Mesenchymal stem cell (in vitro differentiated cells and primary cell): ENCODE results near the gene CKB. TPM values are rescaled to one million over a fixed set of nuclear protein-coding genes. Genes with fewer than 3 reads are reported as not detected.

Experiments
- DNase-seq: peaks from one replicate; pipeline ENCODE4 v3.0.0-alpha.2; 2013
- H2AFZ ChIP-seq: one replicate; pipeline ENCODE4 v1.6.1; 2013; ENCODE audit warnings: low read depth, mild to moderate bottlenecking, control low read depth, inconsistent platforms, low read length, moderate library complexity
- H2AK5ac ChIP-seq: 2 replicates; pipeline ENCODE4 v1.6.1; 2013; ENCODE audit warnings: low read length, moderate library complexity, mild to moderate bottlenecking, inconsistent platforms; ENCODE audit not compliant: severe bottlenecking
- H2BK120ac ChIP-seq: one replicate; pipeline ENCODE4 v1.6.1; 2013; ENCODE audit warnings: low read depth, mild to moderate bottlenecking, inconsistent platforms, low read length, moderate library complexity
- H2BK12ac ChIP-seq, 2 experiments: one replicate each; pipeline ENCODE4 v1.6.1; 2013; ENCODE audit warnings: inconsistent platforms in 2 of 2, low read length in 2 of 2, mild to moderate bottlenecking in 2 of 2, moderate library complexity in 2 of 2, control low read depth in 1 of 2
- H2BK15ac ChIP-seq: one replicate; pipeline ENCODE4 v1.6.1; 2013; ENCODE audit warnings: mild to moderate bottlenecking, low read depth, inconsistent platforms; ENCODE audit not compliant: poor library complexity, severe bottlenecking
- H2BK5ac ChIP-seq: 2 replicates; pipeline ENCODE4 v1.6.1; 2013; ENCODE audit warnings: low read depth, mild to moderate bottlenecking, low read length, control low read depth, inconsistent platforms; ENCODE audit not compliant: poor library complexity, severe bottlenecking
- H3K14ac ChIP-seq, 2 experiments: one replicate each; pipeline ENCODE4 v1.6.1; 2013; ENCODE audit warnings: inconsistent platforms in 2 of 2, low read length in 2 of 2, control low read depth in 1 of 2, mild to moderate bottlenecking in 1 of 2, moderate library complexity in 1 of 2
- H3K18ac ChIP-seq, 2 experiments: one replicate each; pipeline ENCODE4 v1.6.1; 2013; ENCODE audit warnings: inconsistent platforms in 2 of 2, low read length in 2 of 2, control low read depth in 1 of 2, low read depth in 1 of 2, mild to moderate bottlenecking in 1 of 2
- H3K23ac ChIP-seq, 2 experiments: one replicate each; pipeline ENCODE4 v1.6.1; 2013; ENCODE audit warnings: inconsistent platforms in 2 of 2, low read length in 2 of 2, mild to moderate bottlenecking in 2 of 2, moderate library complexity in 2 of 2, control low read depth in 1 of 2
- H3K27ac ChIP-seq: 2 replicates; pipeline ENCODE4 v1.5.1; 2013; ENCODE audit warnings: mild to moderate bottlenecking, moderate library complexity, low read length, control low read depth, inconsistent platforms; ENCODE audit not compliant: poor library complexity, severe bottlenecking
- H3K27me3 ChIP-seq, 2 experiments: 2 replicates each; pipeline versions ENCODE4 v1.6.1 to v1.7.0; 2013; ENCODE audit warnings: low read length in 2 of 2, mild to moderate bottlenecking in 2 of 2, moderate library complexity in 2 of 2, control low read depth in 1 of 2, inconsistent platforms in 1 of 2; ENCODE audit not compliant: control insufficient read depth in 1 of 2, insufficient read depth in 1 of 2
- H3K36me3 ChIP-seq, 2 experiments: 2 replicates each; pipeline versions ENCODE4 v1.6.1 to v1.7.0; 2013; ENCODE audit warnings: low read length in 2 of 2, control low read depth in 1 of 2, inconsistent platforms in 1 of 2, low read depth in 1 of 2, mild to moderate bottlenecking in 1 of 2; ENCODE audit not compliant: insufficient read depth in 2 of 2, control insufficient read depth in 1 of 2
- H3K4ac ChIP-seq, 2 experiments: one replicate each; pipeline ENCODE4 v1.6.1; 2013; ENCODE audit warnings: inconsistent platforms in 2 of 2, low read length in 2 of 2, mild to moderate bottlenecking in 2 of 2, moderate library complexity in 2 of 2, control low read depth in 1 of 2, low read depth in 1 of 2
- H3K4me1 ChIP-seq: 2 replicates; pipeline ENCODE4 v1.6.1; 2013; ENCODE audit warnings: low read depth, low read length, control low read depth; ENCODE audit not compliant: control insufficient read depth, insufficient read depth
- H3K4me2 ChIP-seq: 2 replicates; pipeline ENCODE4 v1.6.1; 2013; ENCODE audit warnings: low read length, mild to moderate bottlenecking, inconsistent platforms; ENCODE audit not compliant: poor library complexity, severe bottlenecking
- H3K4me3 ChIP-seq, 2 experiments: 2 replicates each; pipeline versions ENCODE4 v1.5.1 to v1.7.0; 2013; ENCODE audit warnings: low read length in 2 of 2, mild to moderate bottlenecking in 2 of 2, control low read depth in 1 of 2, low read depth in 1 of 2; ENCODE audit not compliant: insufficient read depth in 1 of 2
- H3K79me1 ChIP-seq: replicated peaks from 2 replicates; pipeline ENCODE4 v1.6.1; 2013; ENCODE audit warnings: mild to moderate bottlenecking, control low read depth, low read length, inconsistent platforms; ENCODE audit not compliant: poor library complexity, severe bottlenecking
- H3K9ac ChIP-seq: 2 replicates; pipeline ENCODE4 v1.7.0; 2013; ENCODE audit warnings: mild to moderate bottlenecking, low read length, moderate library complexity
- H3K9me3 ChIP-seq: 2 replicates; pipeline ENCODE4 v1.7.0; 2013; ENCODE audit warnings: mild to moderate bottlenecking, low read length; ENCODE audit not compliant: control insufficient read depth
- H4K8ac ChIP-seq: one replicate; pipeline ENCODE4 v1.6.1; 2013; ENCODE audit warnings: inconsistent platforms, mild to moderate bottlenecking, low read length, moderate library complexity
- H4K91ac ChIP-seq: one replicate; pipeline ENCODE4 v1.6.1; 2013; ENCODE audit warnings: mild to moderate bottlenecking, low read length, inconsistent platforms
- WGBS: methylation state at CpG from one replicate; pipeline ENCODE4 v1.1.7; 2013; ENCODE audit warnings: mixed read lengths; 5-methylcytosine and 5-hydroxymethylcytosine counted together
- polyA plus RNA-seq, 2 experiments: library from polyadenylated mRNA; stranded (reverse); fragments of 200-250 nt; gene quantifications; one replicate each; pipeline ENCODE4 v1.2.3, GENCODE V29; 2013

CKB gene
- 46.1 TPM for polyA plus RNA-seq (2013, experiment 1 of 2)
- polyA plus RNA-seq (2013, experiment 2 of 2), result 46.9 TPM

DNA sequence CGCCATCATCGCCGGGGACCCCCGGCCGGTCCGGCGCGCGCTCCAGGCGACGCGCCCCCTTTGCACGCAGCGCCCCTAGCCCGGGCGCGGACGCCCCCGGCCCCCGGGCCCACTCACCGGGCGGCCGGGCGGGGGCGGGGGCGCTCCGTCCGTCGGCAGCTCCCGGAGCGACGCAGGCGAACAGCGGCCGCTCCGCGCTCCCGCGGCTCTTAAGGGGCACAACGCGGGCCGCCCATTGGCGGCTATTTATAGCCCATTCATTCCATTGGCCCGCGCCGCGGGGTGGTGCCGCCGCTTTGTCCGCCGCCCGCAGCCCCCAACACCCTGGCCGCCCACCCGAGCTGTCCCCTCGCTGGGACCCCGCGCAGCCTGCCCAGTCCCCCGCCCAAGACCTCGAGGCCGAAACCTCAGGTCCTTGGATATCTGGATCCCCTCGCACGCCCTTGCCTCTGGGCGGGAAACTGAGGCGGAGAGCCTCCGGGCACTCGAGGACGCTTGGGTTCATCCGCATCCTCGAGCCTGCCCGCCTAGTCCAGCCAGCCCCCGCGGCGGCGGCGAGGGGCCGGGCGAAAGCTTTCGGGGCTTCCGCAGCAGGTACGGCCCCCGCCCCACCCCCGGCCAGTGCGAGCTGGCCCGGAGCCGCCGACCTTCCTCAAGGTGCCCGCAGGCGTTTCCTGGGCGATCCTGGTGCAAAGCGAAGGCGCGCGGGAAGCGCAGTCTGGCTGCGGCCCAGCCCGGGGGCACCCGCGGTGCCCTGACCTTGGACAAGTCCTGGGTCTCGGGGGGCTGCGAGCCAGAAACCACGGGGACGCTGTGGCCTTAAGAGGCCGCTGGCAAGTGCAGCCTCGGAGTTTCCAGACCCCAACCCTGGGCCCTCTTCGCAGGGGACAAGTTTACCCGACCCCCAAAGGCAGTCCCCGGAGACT lies at the start of gene CKB:
Gene CKB, minus strand, starts transcription at position 182 of the 926 bp plus-strand sequence. CDS start 337 bp downstream, outside the sequence.
- Histone ChIP-seq H3K18ac (peak within 1 kb of the TSS in 1 of 2 experiments; percentile 65), H4K91ac (no peak within 1 kb of the TSS), H3K4me2 (peak within 1 kb of the TSS; percentile 83), H3K27me3 (peaks cover 10 to 15% of the 10 kb centered on the region in 2 experiments), H2AFZ (peak within 1 kb of the TSS; percentile 32), H4K8ac (peak within 1 kb of the TSS; percentile 56), H3K4me1 (peaks cover 74% of the 10 kb centered on the region), H2AK5ac (no peak within 1 kb of the TSS), H3K9me3 (no peaks in the 10 kb centered on the region), H2BK5ac (no peak within 1 kb of the TSS), H3K23ac (peak within 1 kb of the TSS in 1 of 2 experiments; percentile 91), H3K4me3 (peak within 1 kb of the TSS; percentile 54 to 71), H3K4ac (no peak within 1 kb of the TSS), H3K27ac (no peak within 1 kb of the TSS), H3K79me1 (peaks cover 2% of the 10 kb centered on the region), H2BK120ac (no peak within 1 kb of the TSS), H2BK12ac (peak within 1 kb of the TSS in 1 of 2 experiments; percentile 61), H3K36me3 (peaks cover 0 to 4% of the 10 kb centered on the region in 2 experiments), H3K14ac (peak within 1 kb of the TSS in 1 of 2 experiments; percentile 19), H3K9ac (peak within 1 kb of the TSS; percentile 68), H2BK15ac (peak within 1 kb of the TSS; percentile 35)
- 4% methylated on average over 84 of the region's 107 CpGs for WGBS
- peak; percentile 71 for DNase-seq

DNA sequence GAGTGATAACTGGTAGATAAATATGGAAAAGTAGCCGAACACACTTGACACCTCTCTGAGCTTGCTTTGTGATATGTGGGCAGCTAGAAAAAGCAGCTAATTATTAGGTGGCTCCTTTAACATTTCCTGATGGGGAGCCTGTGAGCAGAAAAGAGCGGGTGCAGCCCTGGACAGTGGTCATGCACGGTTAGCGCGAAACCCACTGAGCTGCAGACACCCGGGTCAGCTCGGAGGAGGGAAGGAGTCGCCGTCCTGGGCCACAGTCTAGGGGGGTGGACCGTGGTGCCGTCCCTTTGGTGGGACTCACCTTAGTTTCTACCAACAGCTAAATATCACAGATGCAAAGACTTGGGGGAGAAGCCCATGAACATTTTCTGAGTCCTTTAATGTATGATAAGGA lies 46.8 kb upstream of the CKB start:
- H3K4me3 ChIP-seq, result no peak overlapping the region
- no peak overlapping the region for H3K18ac ChIP-seq
- H3K27me3 ChIP-seq, result no peaks in the 10 kb centered on the region
- H3K9ac ChIP-seq, result no peak overlapping the region
- no peak overlapping the region for H3K27ac ChIP-seq
- no peak overlapping the region for H3K4me2 ChIP-seq
- no peak overlapping the region for H2BK120ac ChIP-seq
- H3K36me3 ChIP-seq, result peaks cover 20 to 33% of the 10 kb centered on the region in 2 experiments
- no peaks in the 10 kb centered on the region for H3K9me3 ChIP-seq
- no peak overlapping the region for H4K91ac ChIP-seq
- no peak overlapping the region for H2BK12ac ChIP-seq
- H3K14ac ChIP-seq, result no peak overlapping the region
- no peak overlapping the region for H4K8ac ChIP-seq
- H2AK5ac ChIP-seq, result no peak overlapping the region
- 94% methylated on average over 9 of the region's 11 CpGs for WGBS
- no peak overlapping the region for H3K4ac ChIP-seq
- H2AFZ ChIP-seq, result no peak overlapping the region
- H3K23ac ChIP-seq, result no peak overlapping the region
- peaks cover 7% of the 10 kb centered on the region for H3K4me1 ChIP-seq
- no peak for DNase-seq
- H2BK5ac ChIP-seq, result no peak overlapping the region
- no peak overlapping the region for H2BK15ac ChIP-seq
- H3K79me1 ChIP-seq, result peaks cover 9% of the 10 kb centered on the region

DNA sequence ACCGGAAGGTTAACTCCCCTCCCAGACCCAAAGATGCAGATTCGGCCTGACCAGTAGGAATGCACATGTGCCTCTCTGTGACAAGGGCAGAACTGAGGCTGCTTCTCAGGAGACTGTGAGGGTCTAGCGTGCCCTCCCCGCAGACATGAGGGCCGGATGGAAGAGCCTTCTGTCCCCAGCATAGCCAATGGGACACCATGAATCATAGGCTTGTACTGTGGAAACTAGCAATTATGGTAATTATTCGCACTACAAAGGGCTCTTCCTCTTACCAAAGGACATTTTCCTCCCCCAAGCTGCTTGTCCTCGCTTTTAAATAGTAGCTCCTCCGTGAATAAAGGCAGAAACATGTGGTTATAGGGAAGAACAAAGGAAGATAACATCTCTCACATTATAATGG lies 46.3 kb upstream of the CKB start:
- Histone ChIP-seq H3K27me3 (no peaks in the 10 kb centered on the region), H2AK5ac (no peak overlapping the region), H3K36me3 (peaks cover 16 to 29% of the 10 kb centered on the region in 2 experiments), H2BK5ac (no peak overlapping the region), H3K9ac (no peak overlapping the region), H3K14ac (no peak overlapping the region), H3K18ac (no peak overlapping the region), H4K91ac (no peak overlapping the region), H4K8ac (no peak overlapping the region), H3K4me1 (peaks cover 7% of the 10 kb centered on the region), H3K4me2 (no peak overlapping the region), H3K27ac (no peak overlapping the region), H2BK15ac (no peak overlapping the region), H3K9me3 (no peaks in the 10 kb centered on the region), H2AFZ (no peak overlapping the region), H3K23ac (no peak overlapping the region), H2BK12ac (no peak overlapping the region), H3K4ac (peak overlapping the region in 1 of 2 experiments; percentile 30), H2BK120ac (no peak overlapping the region), H3K4me3 (no peak overlapping the region), H3K79me1 (peaks cover 5% of the 10 kb centered on the region)
- WGBS, result 82% methylated on average over 5 of the region's 8 CpGs
- no peak for DNase-seq

DNA sequence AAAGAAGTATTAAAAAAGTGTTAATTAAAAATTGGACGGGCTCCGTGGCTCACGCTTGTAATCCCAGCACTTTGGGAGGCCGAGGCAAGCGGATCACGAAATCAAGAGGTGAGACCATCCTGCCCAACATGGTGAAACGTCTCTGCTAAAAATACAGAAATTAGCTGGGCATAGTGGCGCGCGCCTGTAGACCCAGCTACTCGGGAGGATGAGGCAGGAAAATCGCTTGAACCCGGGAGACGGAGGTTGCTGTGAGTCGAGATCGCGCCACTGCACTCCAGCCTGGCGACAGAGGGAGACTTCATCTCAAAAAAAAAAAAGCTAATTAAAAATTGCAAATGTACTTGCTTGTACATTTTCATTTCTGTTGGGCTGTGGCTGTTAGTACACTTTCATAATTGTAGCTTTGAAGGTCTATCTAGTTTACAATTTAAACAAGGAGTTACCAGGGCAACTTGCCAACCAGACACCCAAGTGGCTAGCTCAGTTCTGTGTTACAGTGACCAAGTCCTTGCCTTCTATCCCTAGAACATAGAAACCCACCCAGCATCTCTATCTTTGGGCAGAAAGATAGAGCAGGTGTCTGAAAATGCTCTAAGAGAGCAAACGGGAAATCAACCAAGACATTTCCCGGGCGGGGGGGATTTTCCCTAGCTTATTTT lies 41.3 kb upstream of the CKB start:
- H3K27ac ChIP-seq, result no peak overlapping the region
- no peak overlapping the region for H2BK5ac ChIP-seq
- H3K36me3 ChIP-seq, result peaks cover 15 to 26% of the 10 kb centered on the region in 2 experiments
- no peaks in the 10 kb centered on the region for H3K9me3 ChIP-seq
- no peak overlapping the region for H3K14ac ChIP-seq
- H3K79me1 ChIP-seq, result peaks cover 5% of the 10 kb centered on the region
- H3K4ac ChIP-seq, result no peak overlapping the region
- H3K23ac ChIP-seq, result no peak overlapping the region
- no peak overlapping the region for H2BK12ac ChIP-seq
- H3K9ac ChIP-seq, result peak overlapping the region; percentile 96
- H3K18ac ChIP-seq, result no peak overlapping the region
- DNase-seq, result peak; percentile 26
- peaks cover 10% of the 10 kb centered on the region for H3K4me1 ChIP-seq
- peak overlapping the region; percentile 31 to 98 for H3K4me3 ChIP-seq
- H4K91ac ChIP-seq, result no peak overlapping the region
- WGBS, result 85% methylated on average over 15 of the region's 21 CpGs
- H2BK15ac ChIP-seq, result peak overlapping the region; percentile 28
- H2BK120ac ChIP-seq, result no peak overlapping the region
- H2AK5ac ChIP-seq, result peak overlapping the region; percentile 24
- H3K4me2 ChIP-seq, result peak overlapping the region; percentile 74
- no peaks in the 10 kb centered on the region for H3K27me3 ChIP-seq
- H2AFZ ChIP-seq, result no peak overlapping the region
- H4K8ac ChIP-seq, result no peak overlapping the region
